GM19324 (cell line): Measurements from ENCODE around the gene EDC4.

Source experiments
- ATAC-seq: cut with Tn5 transposase; IDR thresholded peaks from one replicate; pipeline ENCODE4 v1.9.1; 2021; ENCODE audit warnings: mild to moderate bottlenecking, moderate library complexity; ENCODE audit not compliant: unreplicated experiment, low FRiP score

Gene EDC4

GRCh38 chr16:67926181-67926750 lies 53.4 kb downstream of the EDC4 start:
- ATAC-seq: no peak

- ATAC-seq: no peak
Observed at GRCh38 chr16:67927131-67927941, 54.5 kb downstream of the EDC4 start.

- no peak for ATAC-seq
Observed at GRCh38 chr16:67928147-67928546, 55.3 kb downstream of the EDC4 start.

- ATAC-seq: no peak
Observed at GRCh38 chr16:67928561-67929364, 55.9 kb downstream of the EDC4 start.

- no peak for ATAC-seq
Observed at GRCh38 chr16:67930191-67930590, 57.3 kb downstream of the EDC4 start.

GRCh38 chr16:67930678-67931211 lies 57.9 kb downstream of the EDC4 start:
- no peak for ATAC-seq
